Measurements from ENCODE around the gene ZBTB2.

DNA sequence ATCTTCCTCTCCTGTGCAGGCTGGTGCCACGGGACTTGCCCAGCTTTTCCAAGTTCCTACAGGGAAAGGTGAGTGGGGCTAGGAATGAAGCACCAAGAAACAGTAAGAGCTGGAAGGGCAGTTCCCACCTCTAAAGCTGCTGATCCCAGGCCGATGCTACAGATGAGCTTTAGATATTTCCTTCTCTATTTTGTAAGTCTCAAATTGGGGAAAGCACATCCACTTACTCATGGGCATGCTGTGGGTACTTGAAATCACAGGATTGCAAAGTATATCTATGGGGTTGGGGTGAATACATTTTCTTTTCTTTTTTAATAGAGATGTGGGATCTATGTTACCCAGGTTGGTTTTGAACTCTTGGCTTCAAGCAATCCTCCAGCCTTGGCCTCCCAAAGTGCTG, 3.1 kb downstream of the ZBTB2 start:
- TF ChIP-seq, protein P1, sequence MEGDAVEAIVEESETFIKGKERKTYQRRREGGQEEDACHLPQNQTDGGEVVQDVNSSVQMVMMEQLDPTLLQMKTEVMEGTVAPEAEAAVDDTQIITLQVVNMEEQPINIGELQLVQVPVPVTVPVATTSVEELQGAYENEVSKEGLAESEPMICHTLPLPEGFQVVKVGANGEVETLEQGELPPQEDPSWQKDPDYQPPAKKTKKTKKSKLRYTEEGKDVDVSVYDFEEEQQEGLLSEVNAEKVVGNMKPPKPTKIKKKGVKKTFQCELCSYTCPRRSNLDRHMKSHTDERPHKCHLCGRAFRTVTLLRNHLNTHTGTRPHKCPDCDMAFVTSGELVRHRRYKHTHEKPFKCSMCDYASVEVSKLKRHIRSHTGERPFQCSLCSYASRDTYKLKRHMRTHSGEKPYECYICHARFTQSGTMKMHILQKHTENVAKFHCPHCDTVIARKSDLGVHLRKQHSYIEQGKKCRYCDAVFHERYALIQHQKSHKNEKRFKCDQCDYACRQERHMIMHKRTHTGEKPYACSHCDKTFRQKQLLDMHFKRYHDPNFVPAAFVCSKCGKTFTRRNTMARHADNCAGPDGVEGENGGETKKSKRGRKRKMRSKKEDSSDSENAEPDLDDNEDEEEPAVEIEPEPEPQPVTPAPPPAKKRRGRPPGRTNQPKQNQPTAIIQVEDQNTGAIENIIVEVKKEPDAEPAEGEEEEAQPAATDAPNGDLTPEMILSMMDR (tag by site-specific recombination; IDR thresholded peaks at IDR 0.05): no peak
- TF ChIP-seq ZNF140 (tag by site-specific recombination; IDR thresholded peaks at IDR 0.05): no peak
- no peak for TF ChIP-seq YY1 (tag by site-specific recombination; IDR thresholded peaks at IDR 0.05)
- TF ChIP-seq, protein P2, sequence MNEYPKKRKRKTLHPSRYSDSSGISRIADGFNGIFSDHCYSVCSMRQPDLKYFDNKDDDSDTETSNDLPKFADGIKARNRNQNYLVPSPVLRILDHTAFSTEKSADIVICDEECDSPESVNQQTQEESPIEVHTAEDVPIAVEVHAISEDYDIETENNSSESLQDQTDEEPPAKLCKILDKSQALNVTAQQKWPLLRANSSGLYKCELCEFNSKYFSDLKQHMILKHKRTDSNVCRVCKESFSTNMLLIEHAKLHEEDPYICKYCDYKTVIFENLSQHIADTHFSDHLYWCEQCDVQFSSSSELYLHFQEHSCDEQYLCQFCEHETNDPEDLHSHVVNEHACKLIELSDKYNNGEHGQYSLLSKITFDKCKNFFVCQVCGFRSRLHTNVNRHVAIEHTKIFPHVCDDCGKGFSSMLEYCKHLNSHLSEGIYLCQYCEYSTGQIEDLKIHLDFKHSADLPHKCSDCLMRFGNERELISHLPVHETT (tag by site-specific recombination; IDR thresholded peaks at IDR 0.05): no peak
- TF ChIP-seq, protein P3, sequence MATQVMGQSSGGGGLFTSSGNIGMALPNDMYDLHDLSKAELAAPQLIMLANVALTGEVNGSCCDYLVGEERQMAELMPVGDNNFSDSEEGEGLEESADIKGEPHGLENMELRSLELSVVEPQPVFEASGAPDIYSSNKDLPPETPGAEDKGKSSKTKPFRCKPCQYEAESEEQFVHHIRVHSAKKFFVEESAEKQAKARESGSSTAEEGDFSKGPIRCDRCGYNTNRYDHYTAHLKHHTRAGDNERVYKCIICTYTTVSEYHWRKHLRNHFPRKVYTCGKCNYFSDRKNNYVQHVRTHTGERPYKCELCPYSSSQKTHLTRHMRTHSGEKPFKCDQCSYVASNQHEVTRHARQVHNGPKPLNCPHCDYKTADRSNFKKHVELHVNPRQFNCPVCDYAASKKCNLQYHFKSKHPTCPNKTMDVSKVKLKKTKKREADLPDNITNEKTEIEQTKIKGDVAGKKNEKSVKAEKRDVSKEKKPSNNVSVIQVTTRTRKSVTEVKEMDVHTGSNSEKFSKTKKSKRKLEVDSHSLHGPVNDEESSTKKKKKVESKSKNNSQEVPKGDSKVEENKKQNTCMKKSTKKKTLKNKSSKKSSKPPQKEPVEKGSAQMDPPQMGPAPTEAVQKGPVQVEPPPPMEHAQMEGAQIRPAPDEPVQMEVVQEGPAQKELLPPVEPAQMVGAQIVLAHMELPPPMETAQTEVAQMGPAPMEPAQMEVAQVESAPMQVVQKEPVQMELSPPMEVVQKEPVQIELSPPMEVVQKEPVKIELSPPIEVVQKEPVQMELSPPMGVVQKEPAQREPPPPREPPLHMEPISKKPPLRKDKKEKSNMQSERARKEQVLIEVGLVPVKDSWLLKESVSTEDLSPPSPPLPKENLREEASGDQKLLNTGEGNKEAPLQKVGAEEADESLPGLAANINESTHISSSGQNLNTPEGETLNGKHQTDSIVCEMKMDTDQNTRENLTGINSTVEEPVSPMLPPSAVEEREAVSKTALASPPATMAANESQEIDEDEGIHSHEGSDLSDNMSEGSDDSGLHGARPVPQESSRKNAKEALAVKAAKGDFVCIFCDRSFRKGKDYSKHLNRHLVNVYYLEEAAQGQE (tag by site-specific recombination; IDR thresholded peaks at IDR 0.05): no peak
- no peak for TF ChIP-seq ZNF23 (tag by site-specific recombination; IDR thresholded peaks at IDR 0.05; ENCODE audit: borderline replicate concordance)
- TF ChIP-seq, protein P4, sequence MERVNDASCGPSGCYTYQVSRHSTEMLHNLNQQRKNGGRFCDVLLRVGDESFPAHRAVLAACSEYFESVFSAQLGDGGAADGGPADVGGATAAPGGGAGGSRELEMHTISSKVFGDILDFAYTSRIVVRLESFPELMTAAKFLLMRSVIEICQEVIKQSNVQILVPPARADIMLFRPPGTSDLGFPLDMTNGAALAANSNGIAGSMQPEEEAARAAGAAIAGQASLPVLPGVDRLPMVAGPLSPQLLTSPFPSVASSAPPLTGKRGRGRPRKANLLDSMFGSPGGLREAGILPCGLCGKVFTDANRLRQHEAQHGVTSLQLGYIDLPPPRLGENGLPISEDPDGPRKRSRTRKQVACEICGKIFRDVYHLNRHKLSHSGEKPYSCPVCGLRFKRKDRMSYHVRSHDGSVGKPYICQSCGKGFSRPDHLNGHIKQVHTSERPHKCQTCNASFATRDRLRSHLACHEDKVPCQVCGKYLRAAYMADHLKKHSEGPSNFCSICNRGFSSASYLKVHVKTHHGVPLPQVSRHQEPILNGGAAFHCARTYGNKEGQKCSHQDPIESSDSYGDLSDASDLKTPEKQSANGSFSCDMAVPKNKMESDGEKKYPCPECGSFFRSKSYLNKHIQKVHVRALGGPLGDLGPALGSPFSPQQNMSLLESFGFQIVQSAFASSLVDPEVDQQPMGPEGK (tag by site-specific recombination; IDR thresholded peaks at IDR 0.05): no peak
- TF ChIP-seq, protein P5, sequence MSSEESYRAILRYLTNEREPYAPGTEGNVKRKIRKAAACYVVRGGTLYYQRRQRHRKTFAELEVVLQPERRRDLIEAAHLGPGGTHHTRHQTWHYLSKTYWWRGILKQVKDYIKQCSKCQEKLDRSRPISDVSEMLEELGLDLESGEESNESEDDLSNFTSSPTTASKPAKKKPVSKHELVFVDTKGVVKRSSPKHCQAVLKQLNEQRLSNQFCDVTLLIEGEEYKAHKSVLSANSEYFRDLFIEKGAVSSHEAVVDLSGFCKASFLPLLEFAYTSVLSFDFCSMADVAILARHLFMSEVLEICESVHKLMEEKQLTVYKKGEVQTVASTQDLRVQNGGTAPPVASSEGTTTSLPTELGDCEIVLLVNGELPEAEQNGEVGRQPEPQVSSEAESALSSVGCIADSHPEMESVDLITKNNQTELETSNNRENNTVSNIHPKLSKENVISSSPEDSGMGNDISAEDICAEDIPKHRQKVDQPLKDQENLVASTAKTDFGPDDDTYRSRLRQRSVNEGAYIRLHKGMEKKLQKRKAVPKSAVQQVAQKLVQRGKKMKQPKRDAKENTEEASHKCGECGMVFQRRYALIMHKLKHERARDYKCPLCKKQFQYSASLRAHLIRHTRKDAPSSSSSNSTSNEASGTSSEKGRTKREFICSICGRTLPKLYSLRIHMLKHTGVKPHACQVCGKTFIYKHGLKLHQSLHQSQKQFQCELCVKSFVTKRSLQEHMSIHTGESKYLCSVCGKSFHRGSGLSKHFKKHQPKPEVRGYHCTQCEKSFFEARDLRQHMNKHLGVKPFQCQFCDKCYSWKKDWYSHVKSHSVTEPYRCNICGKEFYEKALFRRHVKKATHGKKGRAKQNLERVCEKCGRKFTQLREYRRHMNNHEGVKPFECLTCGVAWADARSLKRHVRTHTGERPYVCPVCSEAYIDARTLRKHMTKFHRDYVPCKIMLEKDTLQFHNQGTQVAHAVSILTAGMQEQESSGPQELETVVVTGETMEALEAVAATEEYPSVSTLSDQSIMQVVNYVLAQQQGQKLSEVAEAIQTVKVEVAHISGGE (tag by site-specific recombination; conservative IDR thresholded peaks at IDR 0.05; ENCODE audit: low read depth): no peak
- no peak for TF ChIP-seq ZBTB1 (tag by site-specific recombination; IDR thresholded peaks at IDR 0.05)
- TF ChIP-seq ZNF792 (tag by site-specific recombination; IDR thresholded peaks at IDR 0.05): no peak
- TF ChIP-seq BCL11B (tag by site-specific recombination; IDR thresholded peaks at IDR 0.05; ENCODE audit: low read depth): no peak
- no peak for TF ChIP-seq ZNF596 (tag by site-specific recombination; IDR thresholded peaks at IDR 0.05)

Measured in HEK293 (cell line).